ENCODE results near the gene HNRNPU. TPM values are rescaled to one million over a fixed set of nuclear protein-coding genes. Genes with fewer than 3 reads are reported as not detected.

Gene HNRNPU
- total RNA-seq, 4 donors from 2014 or later = 284 to 367 (median 323) TPM

DNA sequence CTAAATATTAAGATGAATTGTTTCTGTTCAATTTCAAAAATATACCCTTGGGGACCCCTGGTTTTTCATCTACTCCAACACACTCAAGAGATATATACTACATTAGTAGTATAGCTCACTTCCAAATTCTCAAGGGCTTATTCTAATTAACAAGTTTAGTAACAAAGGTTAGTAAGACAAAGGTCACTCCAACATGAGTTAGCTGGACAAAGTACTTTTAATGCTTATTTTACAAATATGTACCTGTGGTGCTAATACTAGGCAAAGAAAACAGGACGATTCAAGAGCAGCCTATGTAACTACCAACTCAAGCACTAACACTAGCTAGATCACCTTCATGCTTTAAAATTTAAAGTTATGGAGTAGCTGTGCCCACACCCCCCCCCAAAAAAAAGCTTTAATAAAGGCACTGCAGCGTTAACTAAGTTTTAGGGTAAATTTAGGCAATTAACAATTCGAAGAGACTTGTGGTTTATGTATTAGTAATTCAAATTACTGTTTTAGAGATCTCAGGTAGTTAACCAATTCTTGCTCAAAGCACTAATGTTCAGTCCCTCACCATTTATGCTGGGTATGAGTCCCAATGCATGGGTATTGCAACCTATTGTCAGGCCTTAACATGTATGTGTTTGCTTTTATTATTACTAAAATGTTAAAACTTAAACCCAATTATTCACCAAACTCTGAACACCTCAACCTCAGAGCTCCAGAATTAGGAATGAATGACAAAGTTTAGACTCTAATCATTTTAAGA is 14.1 kb downstream of the HNRNPU start:
- no peak for ATAC-seq
- no peaks in the 10 kb centered on the region for H3K9me3 ChIP-seq
- 78 to 81% methylated on average over 3 of the region's 3 CpGs for WGBS, 2 donors (ENCODE audit: low coverage in 1 of 2)
- H3K27me3 ChIP-seq = no peaks in the 10 kb centered on the region
- H3K36me3 ChIP-seq = peaks cover 34 to 97% of the 10 kb centered on the region in 2 donors
- no peak overlapping the region for H3K4me3 ChIP-seq
- peaks cover 2 to 64% (median 7%) of the 10 kb centered on the region in 3 donors for H3K4me1 ChIP-seq
- peak overlapping the region in 1 of 4 donors; percentile 8 for H3K27ac ChIP-seq
- TF ChIP-seq, protein P1, sequence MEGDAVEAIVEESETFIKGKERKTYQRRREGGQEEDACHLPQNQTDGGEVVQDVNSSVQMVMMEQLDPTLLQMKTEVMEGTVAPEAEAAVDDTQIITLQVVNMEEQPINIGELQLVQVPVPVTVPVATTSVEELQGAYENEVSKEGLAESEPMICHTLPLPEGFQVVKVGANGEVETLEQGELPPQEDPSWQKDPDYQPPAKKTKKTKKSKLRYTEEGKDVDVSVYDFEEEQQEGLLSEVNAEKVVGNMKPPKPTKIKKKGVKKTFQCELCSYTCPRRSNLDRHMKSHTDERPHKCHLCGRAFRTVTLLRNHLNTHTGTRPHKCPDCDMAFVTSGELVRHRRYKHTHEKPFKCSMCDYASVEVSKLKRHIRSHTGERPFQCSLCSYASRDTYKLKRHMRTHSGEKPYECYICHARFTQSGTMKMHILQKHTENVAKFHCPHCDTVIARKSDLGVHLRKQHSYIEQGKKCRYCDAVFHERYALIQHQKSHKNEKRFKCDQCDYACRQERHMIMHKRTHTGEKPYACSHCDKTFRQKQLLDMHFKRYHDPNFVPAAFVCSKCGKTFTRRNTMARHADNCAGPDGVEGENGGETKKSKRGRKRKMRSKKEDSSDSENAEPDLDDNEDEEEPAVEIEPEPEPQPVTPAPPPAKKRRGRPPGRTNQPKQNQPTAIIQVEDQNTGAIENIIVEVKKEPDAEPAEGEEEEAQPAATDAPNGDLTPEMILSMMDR (IDR thresholded peaks at IDR 0.05) = no peak
- TF ChIP-seq POLR2A (IDR thresholded peaks at IDR 0.05) (no peak), EP300 (IDR thresholded peaks at IDR 0.05) (no peak), POLR2AphosphoS5 (IDR thresholded peaks at IDR 0.05) (no peak)

- Histone ChIP-seq H3K4me3 (no peak overlapping the region), H3K27ac (peak overlapping the region in 1 of 4 donors; percentile 8), H3K36me3 (peaks cover 27 to 97% of the 10 kb centered on the region in 2 donors), H3K9me3 (no peaks in the 10 kb centered on the region), H3K4me1 (peaks cover 0 to 60% (median 7%) of the 10 kb centered on the region in 3 donors), H3K27me3 (no peaks in the 10 kb centered on the region)
- WGBS, 2 donors (ENCODE audit: low coverage in 1 of 2) = 47 to 57% methylated on average over 1 of the region's 1 CpG
- ATAC-seq = no peak
- no peak for TF ChIP-seq EP300 (IDR thresholded peaks at IDR 0.05)
- TF ChIP-seq, protein P1 (IDR thresholded peaks at IDR 0.05) = no peak
- no peak for TF ChIP-seq POLR2AphosphoS5 (IDR thresholded peaks at IDR 0.05)
- TF ChIP-seq POLR2A (IDR thresholded peaks at IDR 0.05) = no peak
Measured at GRCh38 chr1:244849189-244849866, 15.0 kb downstream of the HNRNPU start.

GRCh38 chr1:244846653-244847052 is 17.7 kb downstream of the HNRNPU start:
- WGBS, 2 donors (ENCODE audit: low coverage in 1 of 2) = 89 to 90% methylated on average over 6 of the region's 6 CpGs
- no peaks in the 10 kb centered on the region for H3K27me3 ChIP-seq
- no peak for ATAC-seq
- no peak overlapping the region for H3K27ac ChIP-seq
- peaks cover 6 to 61% (median 17%) of the 10 kb centered on the region in 3 donors for H3K4me1 ChIP-seq
- no peaks in the 10 kb centered on the region for H3K9me3 ChIP-seq
- no peak overlapping the region for H3K4me3 ChIP-seq
- TF ChIP-seq, protein P1 (IDR thresholded peaks at IDR 0.05) = no peak
- TF ChIP-seq EP300 (IDR thresholded peaks at IDR 0.05) (no peak), POLR2AphosphoS5 (IDR thresholded peaks at IDR 0.05) (no peak), POLR2A (IDR thresholded peaks at IDR 0.05) (no peak)
- H3K36me3 ChIP-seq = peaks cover 10 to 96% of the 10 kb centered on the region in 2 donors

DNA sequence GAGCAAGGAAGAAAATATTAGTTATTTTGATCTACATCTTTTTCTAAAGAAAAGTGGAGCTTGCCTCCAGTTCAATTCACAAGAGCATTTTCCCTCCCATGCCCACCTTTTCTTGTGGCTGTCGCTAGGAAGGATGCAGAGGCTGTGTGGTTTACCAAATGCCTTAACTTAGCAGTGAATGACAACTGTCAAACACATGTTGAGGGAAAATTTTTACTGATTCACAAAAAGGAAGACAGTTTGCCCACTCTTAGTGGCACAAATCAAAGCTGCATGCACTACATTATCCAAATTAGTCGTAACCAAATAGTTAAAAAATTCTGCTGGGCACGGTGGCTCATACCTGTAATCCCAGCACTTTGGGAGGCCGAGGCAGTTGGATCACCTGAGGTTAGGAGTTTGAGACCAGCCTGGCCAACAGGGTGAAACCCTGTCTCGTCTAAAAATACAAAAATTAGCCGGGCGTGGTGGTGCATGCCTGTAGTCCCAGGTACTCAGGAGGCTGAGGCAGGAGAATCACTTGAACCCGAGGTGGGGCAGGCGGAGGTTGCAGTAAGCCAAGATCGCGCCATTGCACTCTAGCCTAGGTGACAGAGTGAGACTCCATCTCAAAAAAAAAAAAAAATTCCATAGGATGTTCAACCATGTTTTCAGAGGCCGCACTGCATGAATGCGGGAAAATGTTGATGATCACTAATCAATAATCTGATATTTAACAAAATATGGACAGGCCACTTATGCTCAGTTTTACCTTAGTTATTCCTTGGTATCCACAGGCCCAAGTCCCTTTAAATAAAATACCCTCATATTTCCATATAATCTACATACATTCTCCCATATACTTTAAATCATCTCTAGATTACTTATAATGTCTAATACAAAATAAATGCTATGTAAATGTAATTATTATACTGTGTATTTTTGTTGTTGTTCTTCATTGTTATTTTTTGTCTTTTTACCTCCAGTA is 19.9 kb downstream of the HNRNPU start:
- H3K36me3 ChIP-seq = peaks cover 10 to 76% of the 10 kb centered on the region in 2 donors
- TF ChIP-seq POLR2A (IDR thresholded peaks at IDR 0.05) (no peak), EP300 (IDR thresholded peaks at IDR 0.05) (no peak), POLR2AphosphoS5 (IDR thresholded peaks at IDR 0.05) (no peak)
- TF ChIP-seq, protein P1 (IDR thresholded peaks at IDR 0.05) = no peak
- WGBS, 2 donors (ENCODE audit: low coverage in 1 of 2) = 81 to 93% methylated on average over 11 to 12 of the region's 13 CpGs
- H3K4me1 ChIP-seq = peaks cover 7 to 70% (median 19%) of the 10 kb centered on the region in 3 donors
- ATAC-seq = no peak
- peak overlapping the region in 2 of 4 donors; percentile 8 to 22 for H3K27ac ChIP-seq
- H3K27me3 ChIP-seq = no peaks in the 10 kb centered on the region
- no peaks in the 10 kb centered on the region for H3K9me3 ChIP-seq
- no peak overlapping the region for H3K4me3 ChIP-seq
